Measurements from ENCODE around the gene C1orf56.

Gene C1orf56, protein sequence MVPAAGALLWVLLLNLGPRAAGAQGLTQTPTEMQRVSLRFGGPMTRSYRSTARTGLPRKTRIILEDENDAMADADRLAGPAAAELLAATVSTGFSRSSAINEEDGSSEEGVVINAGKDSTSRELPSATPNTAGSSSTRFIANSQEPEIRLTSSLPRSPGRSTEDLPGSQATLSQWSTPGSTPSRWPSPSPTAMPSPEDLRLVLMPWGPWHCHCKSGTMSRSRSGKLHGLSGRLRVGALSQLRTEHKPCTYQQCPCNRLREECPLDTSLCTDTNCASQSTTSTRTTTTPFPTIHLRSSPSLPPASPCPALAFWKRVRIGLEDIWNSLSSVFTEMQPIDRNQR

DNA sequence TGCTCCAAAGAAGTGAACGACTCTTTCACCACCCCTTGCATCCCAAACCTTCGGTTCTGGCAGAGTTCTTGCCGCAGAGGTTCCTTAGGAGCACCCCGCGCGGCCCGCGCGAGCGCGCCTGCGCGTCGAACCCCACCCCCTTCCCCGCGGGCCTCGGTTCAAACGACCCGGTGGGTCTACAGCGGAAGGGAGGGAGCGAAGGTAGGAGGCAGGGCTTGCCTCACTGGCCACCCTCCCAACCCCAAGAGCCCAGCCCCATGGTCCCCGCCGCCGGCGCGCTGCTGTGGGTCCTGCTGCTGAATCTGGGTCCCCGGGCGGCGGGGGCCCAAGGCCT is at the start of gene C1orf56:
Gene C1orf56 (plus strand): TSS at position 161 of the 334 bp plus-strand sequence. CDS start 97 bp downstream, at position 258.
- DNase-seq (ENCODE audit: low read depth): no peak

- DNase-seq (ENCODE audit: low read depth): no peak
These were observed 49.6 kb upstream of the C1orf56 start for GRCh38 chr1:150997949-150998348.

DNA sequence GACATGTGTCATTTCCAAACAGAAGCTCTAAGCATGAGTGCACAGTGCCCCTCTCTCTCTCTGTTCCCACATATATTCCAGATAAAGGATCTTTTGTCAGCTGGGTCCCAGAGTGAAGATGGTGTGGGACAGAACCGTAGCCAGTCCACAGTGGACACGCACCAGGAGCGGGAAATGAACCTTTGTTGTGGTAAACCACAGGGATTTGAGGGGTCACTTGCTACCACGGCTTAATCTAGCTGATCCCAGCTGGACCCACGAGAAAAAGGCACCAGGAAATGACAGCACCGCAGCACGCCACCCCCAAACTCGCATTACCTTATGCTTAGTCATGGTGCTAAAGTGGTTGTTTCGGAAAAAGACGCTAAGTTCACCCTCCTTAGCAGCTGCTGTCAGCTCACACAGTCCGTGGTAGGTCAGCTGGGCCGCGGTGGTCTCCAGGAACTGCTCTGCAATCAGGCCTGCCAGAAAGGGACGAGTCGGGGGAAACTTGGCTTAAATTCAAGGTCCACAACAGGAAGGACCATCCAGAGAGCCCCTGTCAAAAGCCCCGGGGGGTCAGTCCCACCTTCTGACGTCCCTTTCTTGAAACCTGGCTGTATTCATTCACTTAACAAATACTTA is 48.4 kb upstream of the C1orf56 start:
- peak; percentile 85 for DNase-seq (ENCODE audit: low read depth)

DNA sequence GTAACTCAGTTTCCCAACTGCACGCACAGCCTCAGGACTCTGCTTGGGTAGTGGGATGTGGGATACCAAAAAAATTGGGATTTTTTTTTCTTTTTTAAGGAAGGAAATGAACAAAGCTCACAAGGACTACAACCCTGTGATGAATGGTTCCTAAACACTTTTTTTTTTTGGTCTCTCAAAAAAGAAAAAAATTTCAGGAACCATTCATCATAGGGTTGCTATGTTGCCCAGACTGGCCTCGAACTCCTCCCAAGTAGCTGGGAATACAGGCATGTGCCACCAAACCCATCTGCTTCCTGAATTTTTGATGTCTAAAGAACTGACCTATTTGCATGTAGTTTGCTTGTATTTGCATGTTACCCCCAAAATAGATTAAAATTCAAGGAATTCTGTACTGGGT is 47.6 kb upstream of the C1orf56 start:
- DNase-seq (ENCODE audit: low read depth): no peak

DNA sequence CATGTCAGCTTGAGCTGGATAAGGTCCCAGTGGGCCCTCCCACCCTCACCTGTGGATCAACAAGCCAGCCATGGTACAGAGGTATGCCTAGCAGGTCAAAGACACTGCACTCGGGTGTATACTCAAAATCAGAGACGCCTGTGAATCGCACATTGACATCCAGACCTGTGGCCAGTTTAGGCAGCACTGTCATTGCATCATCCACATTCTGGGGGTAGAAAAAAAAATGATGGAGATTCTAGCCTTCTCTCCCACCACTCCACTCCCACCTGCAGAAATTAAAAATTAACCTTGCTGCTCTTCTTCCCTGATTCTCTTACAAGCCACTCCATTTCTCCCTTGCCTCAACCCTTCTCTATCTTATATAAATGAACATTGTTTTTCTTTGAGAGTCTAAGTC is 47.1 kb upstream of the C1orf56 start:
- DNase-seq (ENCODE audit: low read depth): no peak

DNA sequence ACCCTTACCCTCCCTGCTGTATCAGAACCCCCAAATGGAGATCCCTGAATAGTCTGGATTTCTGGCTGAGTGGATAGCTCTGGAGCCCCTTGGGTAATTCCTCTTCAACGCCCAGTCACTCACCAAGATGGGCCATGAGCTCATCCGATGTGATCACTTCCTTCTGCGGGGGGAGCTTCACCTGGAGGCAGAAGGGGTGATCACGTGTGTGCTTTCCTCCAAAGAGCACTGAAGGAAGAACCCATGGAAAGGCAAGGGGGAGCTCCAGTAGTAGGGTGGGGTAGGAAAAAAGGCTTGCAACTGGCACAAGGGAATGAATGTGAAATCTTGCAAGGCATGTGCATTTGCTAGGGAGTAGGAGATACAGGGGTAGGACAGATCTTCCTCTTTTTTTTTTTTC is 45.9 kb upstream of the C1orf56 start:
- no peak for DNase-seq (ENCODE audit: low read depth)

- no peak for DNase-seq (ENCODE audit: low read depth)
These were observed 45.5 kb upstream of the C1orf56 start for GRCh38 chr1:151002051-151002450.

DNA sequence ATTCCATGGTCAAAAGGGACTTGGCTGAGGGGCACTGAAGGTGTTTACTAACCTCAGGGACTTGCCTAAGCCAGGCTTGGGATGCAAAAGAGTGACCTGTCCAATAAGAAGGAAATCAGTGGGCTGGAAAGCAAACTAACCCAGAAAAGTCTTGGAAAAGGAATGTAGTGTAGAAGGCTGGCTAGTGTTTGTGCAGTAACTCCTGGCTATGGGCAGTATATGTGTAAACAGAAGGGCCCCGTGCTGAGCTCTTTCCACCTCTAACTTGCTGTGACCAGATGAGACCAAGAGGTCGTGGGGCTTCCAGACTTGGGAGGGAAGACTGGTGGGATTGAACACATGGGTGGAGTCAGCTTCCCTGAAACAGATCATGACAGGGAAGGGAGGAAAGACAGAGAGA is 44.9 kb upstream of the C1orf56 start:
- DNase-seq (ENCODE audit: low read depth): no peak

DNA sequence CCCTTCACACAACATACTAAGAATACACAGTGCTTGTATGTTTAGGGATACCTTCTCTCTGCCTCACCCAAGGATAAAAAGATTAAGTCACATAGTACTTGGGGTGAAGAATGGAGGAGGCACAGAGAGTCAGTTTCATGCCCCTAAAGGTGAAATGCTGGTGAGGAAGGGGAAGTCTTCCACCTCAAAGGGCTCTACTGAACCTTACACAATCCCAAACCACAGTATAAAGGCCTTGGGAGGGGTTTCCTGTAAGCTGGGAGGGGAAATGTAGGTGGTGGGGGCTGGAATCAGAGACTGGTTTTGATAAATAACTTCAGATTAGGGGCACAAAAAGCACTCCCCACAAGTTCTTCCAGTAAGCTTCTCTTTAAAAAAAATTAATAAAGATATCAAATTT is 44.4 kb upstream of the C1orf56 start:
- no peak for DNase-seq (ENCODE audit: low read depth)

- no peak for DNase-seq (ENCODE audit: low read depth)
These were observed 41.7 kb upstream of the C1orf56 start for GRCh38 chr1:151005729-151006319.

- DNase-seq (ENCODE audit: low read depth): peak; percentile 72
These were observed 41.1 kb upstream of the C1orf56 start, which contains the start of gene MINDY1 for GRCh38 chr1:151006327-151007052. MINDY1 (minus strand) TSS chr1:151006902; CDS start chr1:151002617, 4,285 bp downstream.

GRCh38 chr1:151007853-151008243 is 39.7 kb upstream of the C1orf56 start:
- no peak for DNase-seq (ENCODE audit: low read depth)

GRCh38 chr1:151008244-151009205 is 39.0 kb upstream of the C1orf56 start, which contains the start of gene PRUNE1:
PRUNE1 (plus strand) TSS chr1:151008449; CDS start chr1:151008633, 184 bp downstream.
- DNase-seq (ENCODE audit: low read depth): peak; percentile 81

- no peak for DNase-seq (ENCODE audit: low read depth)
These were observed 38.4 kb upstream of the C1orf56 start for GRCh38 chr1:151009206-151009587.

- DNase-seq (ENCODE audit: low read depth): no peak
These were observed 37.7 kb upstream of the C1orf56 start for GRCh38 chr1:151009674-151010345.

GRCh38 chr1:151010346-151010726 is 37.2 kb upstream of the C1orf56 start:
- DNase-seq (ENCODE audit: low read depth): no peak

- DNase-seq (ENCODE audit: low read depth): no peak
These were observed 36.2 kb upstream of the C1orf56 start for GRCh38 chr1:151011154-151011850.

- DNase-seq (ENCODE audit: low read depth): no peak
These were observed 34.7 kb upstream of the C1orf56 start for GRCh38 chr1:151012684-151013471.

DNA sequence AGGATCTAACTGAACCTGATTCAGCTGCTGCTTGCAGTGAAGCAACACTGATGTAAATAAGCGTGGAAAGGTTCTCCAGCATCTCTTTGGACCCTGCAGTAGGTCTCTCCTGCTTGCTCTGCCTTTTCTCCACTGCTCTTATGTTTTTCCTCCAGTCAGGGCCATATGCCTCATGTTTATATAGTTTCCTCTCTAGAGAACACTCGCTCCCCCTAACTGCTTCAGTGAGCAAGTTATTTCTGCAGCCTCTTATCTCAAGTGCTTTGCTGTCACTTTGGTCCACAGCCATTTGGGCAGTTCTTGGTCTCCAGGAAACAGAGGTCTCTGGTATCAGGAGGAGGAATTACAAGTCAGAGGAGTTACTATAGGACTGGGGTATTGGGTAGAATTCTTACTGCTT is 34.0 kb upstream of the C1orf56 start:
- DNase-seq (ENCODE audit: low read depth): no peak

Data from non-pigmented ciliary epithelial cell (primary cell).